ENCODE data around the gene ZNF20.

Gene ZNF20

DNA sequence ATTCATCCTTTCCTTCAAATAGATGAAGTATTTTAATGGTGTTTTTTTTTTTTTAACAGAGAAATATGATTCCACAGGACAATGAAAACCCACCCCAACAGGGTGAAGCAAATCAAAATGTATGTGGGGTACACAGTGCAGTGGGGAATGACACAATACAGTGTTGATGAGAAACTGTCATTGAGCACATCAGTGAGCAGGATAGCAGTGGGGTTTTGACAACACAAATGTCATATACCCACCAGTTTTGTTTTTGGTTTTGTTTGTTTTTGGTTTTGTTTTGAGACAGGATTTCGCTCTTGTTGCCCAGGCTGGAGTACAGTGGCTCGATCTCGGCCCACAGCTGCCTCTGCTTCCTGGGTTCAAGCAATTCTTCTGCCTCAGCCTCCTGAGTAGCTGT, 46.4 kb downstream of the ZNF20 start:
- no peak for TF ChIP-seq FOXM1 (IDR thresholded peaks at IDR 0.05; ENCODE audit: borderline replicate concordance, low read depth)
- no peak for TF ChIP-seq RAD21 (IDR thresholded peaks at IDR 0.05; ENCODE audit: low read depth)
- no peak for TF ChIP-seq YY1 (IDR thresholded peaks at IDR 0.05; ENCODE audit: low read depth)
- TF ChIP-seq NFIC (IDR thresholded peaks at IDR 0.05): no peak
- TF ChIP-seq, protein P1, sequence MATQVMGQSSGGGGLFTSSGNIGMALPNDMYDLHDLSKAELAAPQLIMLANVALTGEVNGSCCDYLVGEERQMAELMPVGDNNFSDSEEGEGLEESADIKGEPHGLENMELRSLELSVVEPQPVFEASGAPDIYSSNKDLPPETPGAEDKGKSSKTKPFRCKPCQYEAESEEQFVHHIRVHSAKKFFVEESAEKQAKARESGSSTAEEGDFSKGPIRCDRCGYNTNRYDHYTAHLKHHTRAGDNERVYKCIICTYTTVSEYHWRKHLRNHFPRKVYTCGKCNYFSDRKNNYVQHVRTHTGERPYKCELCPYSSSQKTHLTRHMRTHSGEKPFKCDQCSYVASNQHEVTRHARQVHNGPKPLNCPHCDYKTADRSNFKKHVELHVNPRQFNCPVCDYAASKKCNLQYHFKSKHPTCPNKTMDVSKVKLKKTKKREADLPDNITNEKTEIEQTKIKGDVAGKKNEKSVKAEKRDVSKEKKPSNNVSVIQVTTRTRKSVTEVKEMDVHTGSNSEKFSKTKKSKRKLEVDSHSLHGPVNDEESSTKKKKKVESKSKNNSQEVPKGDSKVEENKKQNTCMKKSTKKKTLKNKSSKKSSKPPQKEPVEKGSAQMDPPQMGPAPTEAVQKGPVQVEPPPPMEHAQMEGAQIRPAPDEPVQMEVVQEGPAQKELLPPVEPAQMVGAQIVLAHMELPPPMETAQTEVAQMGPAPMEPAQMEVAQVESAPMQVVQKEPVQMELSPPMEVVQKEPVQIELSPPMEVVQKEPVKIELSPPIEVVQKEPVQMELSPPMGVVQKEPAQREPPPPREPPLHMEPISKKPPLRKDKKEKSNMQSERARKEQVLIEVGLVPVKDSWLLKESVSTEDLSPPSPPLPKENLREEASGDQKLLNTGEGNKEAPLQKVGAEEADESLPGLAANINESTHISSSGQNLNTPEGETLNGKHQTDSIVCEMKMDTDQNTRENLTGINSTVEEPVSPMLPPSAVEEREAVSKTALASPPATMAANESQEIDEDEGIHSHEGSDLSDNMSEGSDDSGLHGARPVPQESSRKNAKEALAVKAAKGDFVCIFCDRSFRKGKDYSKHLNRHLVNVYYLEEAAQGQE (IDR thresholded peaks at IDR 0.05; ENCODE audit: low read depth): no peak
- TF ChIP-seq, protein P2, sequence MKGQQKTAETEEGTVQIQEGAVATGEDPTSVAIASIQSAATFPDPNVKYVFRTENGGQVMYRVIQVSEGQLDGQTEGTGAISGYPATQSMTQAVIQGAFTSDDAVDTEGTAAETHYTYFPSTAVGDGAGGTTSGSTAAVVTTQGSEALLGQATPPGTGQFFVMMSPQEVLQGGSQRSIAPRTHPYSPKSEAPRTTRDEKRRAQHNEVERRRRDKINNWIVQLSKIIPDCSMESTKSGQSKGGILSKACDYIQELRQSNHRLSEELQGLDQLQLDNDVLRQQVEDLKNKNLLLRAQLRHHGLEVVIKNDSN (IDR thresholded peaks at IDR 0.05): no peak
- TF ChIP-seq TCF12 (IDR thresholded peaks at IDR 0.05; ENCODE audit: low read depth): no peak
- TF ChIP-seq CEBPB (IDR thresholded peaks at IDR 0.05): no peak
- no peak for TF ChIP-seq TEAD4 (IDR thresholded peaks at IDR 0.05)
- no peak for TF ChIP-seq EGR1 (IDR thresholded peaks at IDR 0.05)
- TF ChIP-seq TAF1 (IDR thresholded peaks at IDR 0.05; ENCODE audit: low read depth): no peak
- no peak for TF ChIP-seq CREB1 (IDR thresholded peaks at IDR 0.05; ENCODE audit: low read depth)
- TF ChIP-seq, protein P3, sequence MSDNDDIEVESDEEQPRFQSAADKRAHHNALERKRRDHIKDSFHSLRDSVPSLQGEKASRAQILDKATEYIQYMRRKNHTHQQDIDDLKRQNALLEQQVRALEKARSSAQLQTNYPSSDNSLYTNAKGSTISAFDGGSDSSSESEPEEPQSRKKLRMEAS (IDR thresholded peaks at IDR 0.05): no peak
- TF ChIP-seq EP300 (IDR thresholded peaks at IDR 0.05; ENCODE audit: borderline replicate concordance): no peak
- TF ChIP-seq ZBTB7A (IDR thresholded peaks at IDR 0.05; ENCODE audit: low read depth): no peak

DNA sequence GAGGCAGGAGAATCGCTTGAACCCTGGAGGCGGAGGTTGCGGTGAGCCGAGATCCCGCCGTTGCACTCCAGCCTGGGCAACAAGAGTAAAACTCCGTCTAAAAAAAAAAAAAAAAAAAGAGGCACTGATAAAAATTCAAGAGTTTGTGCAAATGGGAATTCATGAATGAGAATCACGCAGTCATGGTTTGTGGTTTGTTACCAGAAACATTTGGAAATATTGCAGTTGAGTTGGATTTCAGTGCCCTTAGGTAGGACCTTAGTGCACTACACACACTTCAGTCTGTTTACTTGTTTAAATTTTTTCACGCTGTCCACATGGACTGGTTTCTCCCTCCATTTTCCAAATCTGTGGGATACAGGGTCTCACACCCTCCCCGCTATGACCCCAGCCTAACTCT, 47.2 kb downstream of the ZNF20 start:
- TF ChIP-seq FOXM1 (IDR thresholded peaks at IDR 0.05; ENCODE audit: borderline replicate concordance, low read depth) (no peak), NFIC (IDR thresholded peaks at IDR 0.05) (no peak), RAD21 (IDR thresholded peaks at IDR 0.05; ENCODE audit: low read depth) (no peak)

DNA sequence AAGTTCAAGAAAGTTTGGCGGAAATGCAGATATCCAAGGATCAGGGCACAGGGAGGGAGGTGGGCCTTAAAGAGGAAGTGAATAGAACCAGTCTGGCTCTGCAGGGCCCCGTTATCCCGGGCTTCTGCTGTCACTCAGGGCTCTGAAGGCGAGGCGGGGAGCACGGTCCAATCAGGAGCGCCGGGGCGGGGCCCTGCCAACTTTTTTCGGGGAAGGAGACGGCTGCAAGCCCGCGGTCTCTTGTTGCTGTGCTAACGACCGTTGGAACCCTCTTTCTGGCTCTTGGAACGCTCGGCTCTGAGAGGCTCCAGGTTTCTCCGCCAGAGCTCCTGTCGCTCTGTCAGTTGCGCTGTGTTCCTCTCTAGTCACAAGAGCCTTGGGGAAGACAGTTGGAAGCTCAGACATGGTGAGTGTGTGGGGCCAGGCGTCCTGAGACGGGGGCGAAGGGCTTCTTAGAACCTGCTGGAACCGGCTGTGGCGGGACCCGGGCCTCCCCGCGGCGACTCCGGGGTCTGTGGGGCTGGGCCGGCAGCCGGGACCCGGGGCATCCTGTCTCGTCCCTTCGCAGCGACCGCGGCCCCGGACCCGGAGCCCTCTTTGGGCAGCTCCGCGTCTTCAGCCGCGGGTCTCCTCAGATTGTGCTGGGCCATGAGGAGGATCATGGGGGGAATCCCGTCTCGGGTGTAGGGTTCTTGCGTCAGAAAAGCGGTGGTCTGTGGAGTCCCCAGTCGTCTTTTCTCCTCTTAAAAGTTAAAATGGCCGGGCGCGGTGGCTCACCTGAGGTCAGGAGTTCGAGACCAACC, 47.9 kb downstream of the ZNF20 start:
- TF ChIP-seq CEBPB (IDR thresholded peaks at IDR 0.05) (no peak), TAF1 (IDR thresholded peaks at IDR 0.05; ENCODE audit: low read depth) (peak; percentile 32; the same call in 1 of the 2 replicates), RAD21 (IDR thresholded peaks at IDR 0.05; ENCODE audit: low read depth) (no peak), YY1 (IDR thresholded peaks at IDR 0.05; ENCODE audit: low read depth) (no peak), FOXM1 (IDR thresholded peaks at IDR 0.05; ENCODE audit: borderline replicate concordance, low read depth) (no peak), ZBTB7A (IDR thresholded peaks at IDR 0.05; ENCODE audit: low read depth) (no peak)
- TF ChIP-seq, protein P3 (IDR thresholded peaks at IDR 0.05): no peak

DNA sequence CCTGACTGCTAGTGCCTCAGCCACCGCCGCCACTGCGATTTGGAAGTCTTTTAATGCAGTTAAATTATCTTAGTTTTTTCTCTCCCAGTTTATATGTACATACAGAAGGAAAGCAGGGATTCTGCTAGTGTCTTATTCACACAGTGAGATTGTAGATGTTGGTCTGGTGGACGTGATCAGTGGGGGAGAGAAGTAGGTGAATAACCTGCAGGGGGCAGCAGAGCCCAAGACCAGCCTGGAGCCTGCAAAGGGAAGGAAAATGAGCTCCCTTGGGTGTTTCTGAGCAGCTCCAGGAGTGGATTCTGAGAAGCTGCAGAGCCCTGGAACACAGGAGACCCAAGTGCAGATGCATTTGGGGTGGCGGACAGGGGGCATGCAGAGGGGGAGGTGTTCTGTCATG, 49.3 kb downstream of the ZNF20 start:
- no peak for TF ChIP-seq TCF12 (IDR thresholded peaks at IDR 0.05; ENCODE audit: low read depth)
- peak; percentile 60 for TF ChIP-seq RAD21 (IDR thresholded peaks at IDR 0.05; ENCODE audit: low read depth)

DNA sequence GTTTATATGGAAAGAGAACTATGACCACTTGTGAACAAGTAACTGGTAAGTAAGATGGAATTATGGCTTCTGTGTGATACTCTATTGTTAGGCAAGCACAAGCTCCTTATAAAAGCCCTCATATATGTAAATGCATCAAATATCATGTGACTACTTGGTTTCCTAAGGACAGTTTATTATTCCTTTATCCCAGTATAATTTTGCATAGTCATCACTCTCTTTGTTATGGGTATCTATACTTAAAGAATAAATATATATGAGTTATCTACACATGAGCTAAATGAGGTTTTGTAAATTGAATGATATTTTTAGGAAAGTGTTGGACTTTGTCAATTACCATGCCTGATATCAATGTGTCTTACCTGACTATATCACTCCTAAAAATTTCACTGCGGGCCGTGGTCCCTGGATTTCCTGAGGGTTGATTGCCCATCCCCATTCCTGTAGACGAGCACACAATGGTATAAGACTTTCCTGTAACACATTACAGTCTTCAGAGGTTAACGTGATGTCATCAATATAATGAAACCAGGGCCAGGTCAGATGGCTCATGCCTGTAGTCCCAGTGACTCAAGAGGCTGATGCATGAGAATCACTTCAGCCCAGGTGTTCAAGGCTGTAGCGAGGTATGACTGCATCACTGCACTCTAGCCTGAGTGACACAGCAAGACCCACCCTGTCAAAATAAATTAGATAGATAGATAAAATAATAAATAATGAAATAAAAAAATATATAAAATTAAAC, 54.9 kb downstream of the ZNF20 start:
- TF ChIP-seq RAD21 (IDR thresholded peaks at IDR 0.05; ENCODE audit: low read depth): no peak
- TF ChIP-seq FOXM1 (IDR thresholded peaks at IDR 0.05; ENCODE audit: borderline replicate concordance, low read depth): no peak
- TF ChIP-seq EGR1 (IDR thresholded peaks at IDR 0.05): no peak
- TF ChIP-seq, protein P1 (IDR thresholded peaks at IDR 0.05; ENCODE audit: low read depth): no peak
- TF ChIP-seq TAF1 (IDR thresholded peaks at IDR 0.05; ENCODE audit: low read depth): no peak
- TF ChIP-seq CREB1 (IDR thresholded peaks at IDR 0.05; ENCODE audit: low read depth): no peak
- TF ChIP-seq YY1 (IDR thresholded peaks at IDR 0.05; ENCODE audit: low read depth): no peak
- TF ChIP-seq EP300 (IDR thresholded peaks at IDR 0.05; ENCODE audit: borderline replicate concordance): no peak
- TF ChIP-seq, protein P3 (IDR thresholded peaks at IDR 0.05): no peak
- TF ChIP-seq NFIC (IDR thresholded peaks at IDR 0.05): no peak
- TF ChIP-seq TCF12 (IDR thresholded peaks at IDR 0.05; ENCODE audit: low read depth): no peak
- TF ChIP-seq, protein P2 (IDR thresholded peaks at IDR 0.05): no peak
- no peak for TF ChIP-seq TEAD4 (IDR thresholded peaks at IDR 0.05)
- TF ChIP-seq CEBPB (IDR thresholded peaks at IDR 0.05): no peak
- TF ChIP-seq ZBTB7A (IDR thresholded peaks at IDR 0.05; ENCODE audit: low read depth): no peak

Data from Ishikawa (cell line).